Glomerular visceral epithelial cell (primary cell): ENCODE results near the gene POP5.

Experiments used
- DNase-seq: peaks from one replicate; pipeline ENCODE4 v3.0.0-alpha.2; 2016; ENCODE audit errors: extremely low spot score

The POP5 gene

GRCh38 chr12:120588948-120589930 is 8.0 kb upstream of the POP5 start:
- DNase-seq: no peak

GRCh38 chr12:120588371-120588770 is 7.2 kb upstream of the POP5 start:
- no peak for DNase-seq

GRCh38 chr12:120586860-120587259 is 5.7 kb upstream of the POP5 start:
- DNase-seq: no peak

- DNase-seq: no peak
Observed at GRCh38 chr12:120586206-120586605, 5.0 kb upstream of the POP5 start.

GRCh38 chr12:120584343-120585149 is 3.3 kb upstream of the POP5 start:
- no peak for DNase-seq

- peak; percentile 70 for DNase-seq
Observed at GRCh38 chr12:120583478-120584030, 2.4 kb upstream of the POP5 start.

GRCh38 chr12:120581998-120582397 is 796 bp upstream of the POP5 start:
- no peak for DNase-seq

- no peak for DNase-seq
Observed at GRCh38 chr12:120579179-120579578, 2.0 kb downstream of the POP5 start.

- DNase-seq: no peak
Observed at GRCh38 chr12:120574106-120574505, 7.1 kb downstream of the POP5 start.

GRCh38 chr12:120573560-120573959 is 7.6 kb downstream of the POP5 start:
- DNase-seq: no peak

GRCh38 chr12:120571299-120571698 is 9.9 kb downstream of the POP5 start:
- DNase-seq: no peak

GRCh38 chr12:120563495-120563894 is 17.7 kb downstream of the POP5 start:
- DNase-seq: no peak

- DNase-seq: no peak
Observed at GRCh38 chr12:120562906-120563305, 18.3 kb downstream of the POP5 start.

- no peak for DNase-seq
Observed at GRCh38 chr12:120557589-120557988, 23.6 kb downstream of the POP5 start.

- no peak for DNase-seq
Observed at GRCh38 chr12:120554678-120555077, 26.5 kb downstream of the POP5 start.

GRCh38 chr12:120546050-120546386 is 35.2 kb downstream of the POP5 start:
- no peak for DNase-seq

GRCh38 chr12:120544691-120545090 is 36.5 kb downstream of the POP5 start:
- DNase-seq: no peak

GRCh38 chr12:120542166-120542565 is 39.0 kb downstream of the POP5 start:
- DNase-seq: no peak

GRCh38 chr12:120540445-120540844 is 40.8 kb downstream of the POP5 start:
- DNase-seq: no peak

GRCh38 chr12:120539303-120539702 is 41.9 kb downstream of the POP5 start:
- DNase-seq: no peak

GRCh38 chr12:120538281-120539156 is 42.7 kb downstream of the POP5 start:
- peak; percentile 82 for DNase-seq

- no peak for DNase-seq
Observed at GRCh38 chr12:120537856-120538220, 43.4 kb downstream of the POP5 start.
